ENCODE measurements around the gene ASIC4.

DNA sequence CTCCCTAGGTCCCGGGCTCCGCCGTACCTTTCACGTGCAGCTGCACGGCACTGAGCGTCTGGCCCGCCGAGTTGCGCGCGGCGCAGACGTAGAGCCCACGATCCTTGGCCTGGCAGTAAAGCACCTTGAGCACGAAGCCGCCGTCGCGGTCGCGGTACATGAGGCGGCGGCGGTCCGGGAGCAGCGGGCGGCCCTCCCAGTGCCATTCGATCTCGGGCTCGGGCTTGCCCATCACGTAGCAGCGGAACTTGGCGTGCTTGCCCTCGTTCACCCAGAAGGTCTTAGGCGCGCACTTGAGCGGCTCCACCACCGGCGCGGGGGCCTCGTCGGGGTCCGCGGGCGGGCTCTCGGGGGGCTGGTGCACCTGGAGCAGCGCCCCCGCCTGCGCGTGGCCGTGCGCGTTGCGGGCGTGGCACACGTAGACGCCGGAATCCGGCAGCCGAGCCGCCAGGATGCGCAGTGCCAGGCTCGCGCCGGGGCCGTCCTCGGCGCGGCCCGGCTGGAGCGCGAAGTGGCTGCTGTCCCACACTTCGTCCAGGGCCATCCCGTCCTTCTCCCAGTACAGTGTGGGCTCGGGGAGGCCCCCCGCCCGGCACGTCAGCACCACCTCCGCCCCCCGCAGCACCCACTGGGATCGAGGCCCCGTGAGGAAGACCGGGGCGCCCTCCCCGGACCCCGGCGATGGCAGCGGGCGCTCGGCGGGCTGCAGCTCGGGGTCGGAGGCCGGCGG is 56.1 kb downstream of the ASIC4 start:
- TF ChIP-seq, protein P1, sequence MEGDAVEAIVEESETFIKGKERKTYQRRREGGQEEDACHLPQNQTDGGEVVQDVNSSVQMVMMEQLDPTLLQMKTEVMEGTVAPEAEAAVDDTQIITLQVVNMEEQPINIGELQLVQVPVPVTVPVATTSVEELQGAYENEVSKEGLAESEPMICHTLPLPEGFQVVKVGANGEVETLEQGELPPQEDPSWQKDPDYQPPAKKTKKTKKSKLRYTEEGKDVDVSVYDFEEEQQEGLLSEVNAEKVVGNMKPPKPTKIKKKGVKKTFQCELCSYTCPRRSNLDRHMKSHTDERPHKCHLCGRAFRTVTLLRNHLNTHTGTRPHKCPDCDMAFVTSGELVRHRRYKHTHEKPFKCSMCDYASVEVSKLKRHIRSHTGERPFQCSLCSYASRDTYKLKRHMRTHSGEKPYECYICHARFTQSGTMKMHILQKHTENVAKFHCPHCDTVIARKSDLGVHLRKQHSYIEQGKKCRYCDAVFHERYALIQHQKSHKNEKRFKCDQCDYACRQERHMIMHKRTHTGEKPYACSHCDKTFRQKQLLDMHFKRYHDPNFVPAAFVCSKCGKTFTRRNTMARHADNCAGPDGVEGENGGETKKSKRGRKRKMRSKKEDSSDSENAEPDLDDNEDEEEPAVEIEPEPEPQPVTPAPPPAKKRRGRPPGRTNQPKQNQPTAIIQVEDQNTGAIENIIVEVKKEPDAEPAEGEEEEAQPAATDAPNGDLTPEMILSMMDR (IDR thresholded peaks at IDR 0.05; ENCODE audit: low read depth, low read length): no peak
- TF ChIP-seq MYC (IDR thresholded peaks at IDR 0.05; ENCODE audit: low read depth, low read length) (no peak), POLR2A (IDR thresholded peaks at IDR 0.05; ENCODE audit: extremely low read depth, insufficient read length) (no peak)
